Esophagus squamous epithelium (tissue), 4 donors: ENCODE measurements around the gene MFSD1.

Experiments
- CTCF ChIP-seq, 6 experiments: fragments of 450-650 bp in 4 of 6; fragments of 200-600 bp in 2 of 6; sonication (generic) in 2 of 6; IDR thresholded peaks; one replicate each; pipeline ENCODE4 v1.5.1; 2016 to 2019; ENCODE audit warnings: antibody characterized with exemption in 6 of 6, mild to moderate bottlenecking in 4 of 6, moderate library complexity in 4 of 6
- POLR2A ChIP-seq, 4 donors: fragments of 450-650 bp; IDR thresholded peaks; one replicate each; pipeline ENCODE4 v1.6.1; 2017; ENCODE audit warnings: antibody characterized with exemption in 4 of 4, mild to moderate bottlenecking in 4 of 4, moderate library complexity in 3 of 4

- TF ChIP-seq CTCF (IDR thresholded peaks at IDR 0.05), result no peak
- no peak for TF ChIP-seq POLR2A (IDR thresholded peaks at IDR 0.05)
Measured at GRCh38 chr3:158768361-158768787, 33.5 kb upstream of the MFSD1 start.
